K562 (cell line): ENCODE data around the gene MCC. TPM values are rescaled to one million over a fixed set of nuclear protein-coding genes. Genes with fewer than 3 reads are reported as not detected.

Source experiments
- ATAC-seq: fragments of 200-7000 bp; cut with Tn5 transposase; 3 replicates; pipeline ENCODE4 v1.9.1; 2020; ENCODE audit warnings: moderate library complexity
- BruUV-seq: library from RNA; stranded (reverse); fragments of 400-500 nt; replicated peaks from 2 replicates; lab custom pipeline; 2021; lab: Mats Ljungman, UMichigan
- CTCF ChIA-PET: fragments of 300-600 bp; formaldehyde crosslinking; extraction: SDS; loops from one replicate; lab custom pipeline; 2021; ENCODE audit warnings: low intra/inter-chr PET ratio; lab: Yijun Ruan, JAX
- POLR2A ChIA-PET: fragments of 300-600, 350-650 bp; sonication (Branson Sonifier 250); formaldehyde crosslinking; extraction: SDS; loops from one replicate; lab custom pipeline; 2021; ENCODE audit warnings: antibody characterized with exemption, inconsistent platforms; lab: Yijun Ruan, JAX
- DNase-seq, 4 experiments: peaks; one replicate each; pipeline versions ENCODE4 v3.0.0 to v3.0.0-alpha.2; 2011 to 2018; ENCODE audit warnings: low spot score in 3 of 4, mixed read lengths in 3 of 4; ENCODE audit errors: extremely low read depth in 1 of 4
- FAIRE-seq: peaks from 2 replicates; lab custom pipeline; 2011; peaks lifted over from hg19 to GRCh38; lab: Jason Lieb, UNC
- H2AFZ ChIP-seq: 2 replicates; pipeline ENCODE4 v1.6.0; 2011; ENCODE audit warnings: low read depth, low read length, control low read depth, inconsistent platforms
- H3K27ac ChIP-seq: fragments of 200-600 bp; 3 replicates; pipeline ENCODE4 v1.8.0; 2011; ENCODE audit warnings: low read depth, mild to moderate bottlenecking, control low read depth, inconsistent platforms, low read length, moderate library complexity, mixed read lengths; ENCODE audit errors: extremely low read depth
- H3K27me3 ChIP-seq, 2 experiments: fragments of 300-600 bp in 1 of 2; 2 replicates in 1 of 2; 3 replicates in 1 of 2; pipeline versions ENCODE4 v1.6.0 to v1.8.0; 2011; ENCODE audit warnings: inconsistent platforms in 2 of 2, low read length in 2 of 2, mild to moderate bottlenecking in 1 of 2, mixed read lengths in 1 of 2, moderate library complexity in 1 of 2; ENCODE audit not compliant: control insufficient read depth in 2 of 2, insufficient read depth in 2 of 2
- H3K36me3 ChIP-seq: fragments of 300-600 bp; 3 replicates; pipeline ENCODE4 v1.8.0; 2011; ENCODE audit warnings: mild to moderate bottlenecking, low read length, inconsistent platforms; ENCODE audit not compliant: control insufficient read depth, insufficient read depth
- H3K4me1 ChIP-seq, 2 experiments: fragments of 200-600 bp in 1 of 2; replicated peaks in 1 of 2; 2 replicates in 1 of 2; 3 replicates in 1 of 2; pipeline versions ENCODE4 v1.5.1 to v1.8.0; 2011; ENCODE audit warnings: inconsistent platforms in 2 of 2, low read length in 2 of 2, mild to moderate bottlenecking in 1 of 2, mixed read lengths in 1 of 2, moderate library complexity in 1 of 2; ENCODE audit not compliant: control insufficient read depth in 2 of 2, insufficient read depth in 2 of 2
- H3K4me2 ChIP-seq: 2 replicates; pipeline ENCODE4 v1.6.1; 2011; ENCODE audit warnings: low read length, control low read depth, inconsistent platforms, mixed read lengths; ENCODE audit not compliant: insufficient read depth
- H3K4me3 ChIP-seq: fragments of 200-600 bp; sonication (generic), shearing (Covaris generic); 2 replicates; pipeline ENCODE4 v1.5.1; 2016; ENCODE audit warnings: control low read depth, inconsistent platforms
- H3K79me2 ChIP-seq: fragments of 200-600 bp; 3 replicates; pipeline ENCODE4 v1.8.0; 2011; ENCODE audit warnings: low read length, inconsistent platforms; ENCODE audit not compliant: control insufficient read depth, insufficient read depth
- H3K9ac ChIP-seq, 2 experiments: 2 replicates each; pipeline versions ENCODE4 v1.6.0 to v1.6.1; 2011; ENCODE audit warnings: low read depth in 2 of 2, low read length in 2 of 2, control low read depth in 1 of 2, inconsistent platforms in 1 of 2, mild to moderate bottlenecking in 1 of 2, mixed read lengths in 1 of 2; ENCODE audit not compliant: insufficient read depth in 1 of 2
- H3K9me1 ChIP-seq: one replicate; pipeline ENCODE4 v1.6.0; 2011; ENCODE audit warnings: inconsistent platforms, mild to moderate bottlenecking, low read length, moderate library complexity; ENCODE audit not compliant: control insufficient read depth, insufficient read depth
- H3K9me3 ChIP-seq: replicated peaks from 2 replicates; pipeline ENCODE4 v1.5.1; 2011; ENCODE audit warnings: low read depth, low read length, inconsistent platforms; ENCODE audit not compliant: control insufficient read depth, insufficient read depth
- H4K20me1 ChIP-seq: replicated peaks from 2 replicates; pipeline ENCODE4 v1.6.1; 2011; ENCODE audit warnings: low read length, inconsistent platforms, mixed read lengths; ENCODE audit not compliant: control insufficient read depth, insufficient read depth
- GABPA ChIP-seq: fragments of 200-800 bp; sonication (Bioruptor generic); conservative IDR thresholded peaks from 2 replicates; pipeline ENCODE4 v1.6.1; 2016; ENCODE audit warnings: low read depth, missing genetic modification characterization, missing compliant biosample characterization
- MTA1 ChIP-seq: fragments of 450-650 bp; IDR thresholded peaks from 2 replicates; pipeline ENCODE4 v1.6.1; 2017; ENCODE audit warnings: borderline replicate concordance
- NFXL1 ChIP-seq: fragments of 450-650 bp; formaldehyde crosslinking; IDR thresholded peaks from 2 replicates; pipeline ENCODE4 v1.4.0; 2021; ENCODE audit warnings: mild to moderate bottlenecking
- SPI1 ChIP-seq: IDR thresholded peaks from 2 replicates; pipeline ENCODE4 v1.6.1; 2011; ENCODE audit warnings: low read depth, low read length, control low read depth, borderline replicate concordance
- WGBS: fragments of 100-300 bp; shearing (Covaris generic); methylation state at CpG from one replicate; pipeline ENCODE4 v1.1.6; 2016; ENCODE audit warnings: low coverage, mixed read lengths; ENCODE audit not compliant: insufficient coverage; ENCODE audit errors: missing lambda C conversion rate; 5-methylcytosine and 5-hydroxymethylcytosine counted together
- in situ Hi-C: fragments of 300-500 bp; cut with MboI; formaldehyde crosslinking; loops from 4 replicates; pipeline ENCODE4 v1.15.0; 2018; ENCODE audit warnings: inconsistent platforms, mixed read lengths
- intact Hi-C: fragments of 100-400 bp; cut with micrococcal nuclease; formaldehyde crosslinking; loops from 2 replicates; pipeline ENCODE4 v1.14.2; 2022
- polyA plus RNA-seq, 8 experiments: library from polyadenylated mRNA; depleted of rRNA in 4 of 8; stranded (reverse) in 5 of 8; unstranded in 3 of 8; fragments of >200 nt; fragmentation: Nextera tagmentation in 2 of 8; fragmentation: Illumina TruSeq in 1 of 8; extraction: Ambion mirVana in 2 of 8; extraction: Trizol in 1 of 8; gene quantifications; 2 replicates each; pipeline versions ENCODE4 v1.2.1 to v1.2.3, GENCODE V29; 2011 to 2014; ENCODE audit warnings: inconsistent platforms in 1 of 8, missing spikeins in 1 of 8
- total RNA-seq, 7 experiments: library from RNA; depleted of rRNA in 6 of 7; stranded (reverse); fragments of >200 nt in 6 of 7; fragmentation: Illumina TruSeq in 2 of 7; extraction: Trizol in 2 of 7; gene quantifications; 2 replicates each; pipeline versions ENCODE4 v1.2.1 to v1.2.3, GENCODE V29; 2011 to 2021; ENCODE audit warnings: low replicate concordance in 1 of 7

Gene MCC
- total and polyA plus RNA-seq, 9 of the 15 experiments (the other 6 are each of a cell fraction or from before 2014, with no cell fraction given): 0.04 to 0.24 (median 0.06) TPM; not detected in 1

DNA sequence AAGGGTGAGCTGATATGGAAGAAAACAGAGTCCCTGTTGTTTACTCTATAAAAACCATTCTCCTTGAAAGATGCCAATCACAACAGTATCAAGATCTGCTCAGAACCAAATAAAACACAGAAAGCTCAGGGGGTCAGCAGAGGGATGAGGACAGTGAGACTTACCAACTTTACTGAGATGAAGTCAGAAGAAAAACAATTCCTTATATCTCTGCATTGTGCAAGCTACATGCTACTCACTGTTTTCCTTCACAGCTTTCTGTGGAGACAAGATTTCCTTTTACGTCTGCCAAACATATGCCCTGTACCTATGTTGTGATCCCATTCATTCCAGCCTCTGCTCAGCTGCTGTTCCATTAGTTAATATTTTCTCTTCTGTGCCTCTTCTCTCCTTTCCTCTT, 239.0 kb downstream of the MCC start (continued):
- TF ChIP-seq MTA1: no peak

DNA sequence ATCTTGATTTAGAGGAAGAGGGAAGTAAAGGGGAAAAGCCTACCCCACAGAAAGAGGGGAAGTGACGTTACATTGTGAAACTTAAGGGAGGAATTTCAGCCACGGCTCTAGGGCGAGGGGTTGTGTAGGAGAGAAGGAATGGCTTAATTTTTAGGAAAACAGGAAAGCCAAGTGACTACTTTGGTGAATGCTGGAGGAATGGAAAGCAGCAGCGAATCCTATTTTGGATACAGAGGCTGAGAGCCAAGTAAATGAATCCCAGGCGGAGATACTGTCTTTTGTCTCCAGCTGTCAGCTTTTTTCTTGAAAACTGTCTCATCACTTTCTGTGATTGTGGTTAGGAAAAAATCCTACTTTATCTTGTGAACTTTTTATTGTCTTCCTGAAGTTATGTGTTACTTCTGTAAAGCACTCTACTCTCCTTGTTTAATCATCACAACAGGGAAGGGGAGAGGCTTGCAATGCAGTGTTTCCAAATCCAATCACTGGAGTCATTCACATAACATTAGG, 241.8 kb downstream of the MCC start:
- no TSS peak for BruUV-seq
- ChIA-PET CTCF (no interaction called here), POLR2A (interaction anchor here (0.6 to 0.7 kb wide), 2 partner anchors 130 to 374 kb away, joined by 3 read pairs; no protein-coding TSS in a partner anchor)
- peak; percentile 38; the same call in 1 of the 2 replicates for TF ChIP-seq SPI1
- TF ChIP-seq GABPA (tag): 0 out of 2 replicates have a peak, but pooled peaks have one; percentile 15
- TF ChIP-seq NFXL1: no peak
- Histone ChIP-seq H4K20me1 (no peaks in the 10 kb centered on the region), H3K4me2 (no peak overlapping the region), H3K9me1 (no peaks in the 10 kb centered on the region), H3K9me3 (no peaks in the 10 kb centered on the region), H2AFZ (no peak overlapping the region), H3K27me3 (no peaks in the 10 kb centered on the region; a peak in 2 of 5 replicates), H3K4me3 (no peak overlapping the region), H3K9ac (no peak overlapping the region), H3K4me1 (no peaks in the 10 kb centered on the region), H3K36me3 (no peaks in the 10 kb centered on the region), H3K79me2 (no peaks in the 10 kb centered on the region), H3K27ac (no peak overlapping the region)
- intact Hi-C loops: no loop called here
- in situ Hi-C loops: no loop called here
- 0% methylated on average over 5 of the region's 5 CpGs for WGBS
- no peak for DNase-seq
- no peak for ATAC-seq
- FAIRE-seq: no peak
